Eye (tissue), 1 donor: Measurements from ENCODE around the gene F9.
"Not testable (repeated sequence)": the region's sequence is repeated elsewhere in the genome, so short reads cannot be mapped to it uniquely, and the experiment has no call there.

Experiments used
- DNase-seq: peaks from one replicate; pipeline ENCODE4 v3.0.0-alpha.2; 2015

F9 gene

DNA sequence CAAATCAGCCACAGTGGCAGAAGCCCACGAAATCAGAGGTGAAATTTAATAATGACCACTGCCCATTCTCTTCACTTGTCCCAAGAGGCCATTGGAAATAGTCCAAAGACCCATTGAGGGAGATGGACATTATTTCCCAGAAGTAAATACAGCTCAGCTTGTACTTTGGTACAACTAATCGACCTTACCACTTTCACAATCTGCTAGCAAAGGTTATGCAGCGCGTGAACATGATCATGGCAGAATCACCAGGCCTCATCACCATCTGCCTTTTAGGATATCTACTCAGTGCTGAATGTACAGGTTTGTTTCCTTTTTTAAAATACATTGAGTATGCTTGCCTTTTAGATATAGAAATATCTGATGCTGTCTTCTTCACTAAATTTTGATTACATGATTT lies at the start of gene F9:
TSS of gene F9 (plus strand) at position 190 of the 400 bp plus-strand sequence. CDS start at position 216, 26 bp downstream.
- no peak for DNase-seq

DNA sequence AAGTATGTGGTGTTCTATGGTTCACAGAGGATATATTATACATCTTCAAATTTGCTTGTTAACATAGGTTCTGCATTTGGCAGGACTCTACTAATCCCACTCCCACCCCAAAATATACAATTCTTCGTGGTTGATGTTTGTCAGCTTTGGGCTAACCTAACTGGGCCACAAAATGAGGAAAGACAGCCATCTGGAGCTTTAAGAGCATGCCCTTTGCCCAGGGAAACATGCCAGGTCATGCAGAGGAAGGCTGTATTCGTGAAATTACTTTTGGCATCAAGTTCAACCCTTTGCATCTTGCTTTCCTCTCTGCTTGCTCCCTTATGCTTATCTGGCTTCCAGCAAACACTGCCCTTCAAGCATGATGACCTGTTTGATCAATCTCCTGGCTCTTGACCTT lies 46.8 kb upstream of the F9 start:
- no peak for DNase-seq

DNA sequence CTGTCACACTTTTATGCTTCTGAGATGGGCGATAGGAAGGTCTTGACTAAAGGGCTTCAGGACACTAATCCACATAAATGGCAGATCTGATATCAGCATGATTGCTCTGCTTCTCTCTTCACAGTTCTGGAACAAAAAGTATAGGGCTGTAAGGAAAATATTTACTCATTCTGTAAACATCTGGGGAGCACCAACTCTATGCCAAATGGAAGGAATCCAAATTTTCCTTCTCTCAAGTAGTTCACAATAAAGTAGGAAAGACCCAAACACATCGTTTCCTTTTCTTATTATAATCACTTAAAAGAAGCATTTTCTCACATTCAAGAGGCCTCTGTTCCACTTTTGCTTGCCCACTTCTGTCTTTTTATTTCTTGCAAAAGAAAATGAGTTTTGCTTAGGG lies 45.9 kb upstream of the F9 start:
- DNase-seq = no peak

DNA sequence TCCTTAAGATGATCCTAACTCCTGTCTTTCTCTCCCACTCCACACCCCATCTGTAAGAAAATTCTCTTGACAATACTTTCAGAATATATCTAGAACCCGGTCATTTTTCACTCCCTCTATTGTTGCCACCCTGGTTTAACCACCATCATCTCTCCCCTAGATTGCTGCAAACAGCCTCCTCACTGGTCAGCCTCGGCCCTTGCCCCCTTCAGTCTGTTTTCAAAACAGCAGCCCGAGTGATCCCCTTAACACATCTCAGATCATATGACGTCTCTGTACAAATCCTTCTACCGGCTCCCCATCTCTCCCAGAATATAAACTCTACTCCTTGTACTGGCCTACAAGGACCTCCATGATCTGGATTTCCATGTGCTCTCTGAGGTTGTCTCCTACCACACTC lies 35.2 kb upstream of the F9 start:
- DNase-seq = no peak

DNA sequence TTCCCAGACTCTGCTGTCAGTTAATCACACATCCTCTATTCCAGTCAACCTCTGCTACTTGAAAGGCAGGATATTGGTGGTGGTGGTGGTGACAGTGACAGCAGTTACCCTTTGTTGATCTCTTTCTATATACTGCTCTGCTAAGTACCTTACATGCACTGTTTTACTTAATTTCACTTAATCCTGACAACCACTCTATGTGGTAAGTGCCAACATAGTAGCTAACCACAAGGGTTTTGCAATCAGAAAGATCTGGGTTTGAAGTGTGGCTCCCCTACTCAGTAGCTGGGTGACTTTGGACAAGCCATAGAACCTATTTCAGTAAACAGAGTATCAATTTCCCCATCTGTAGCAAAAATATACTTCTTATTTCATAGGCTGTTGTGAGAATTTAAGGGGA lies 24.2 kb upstream of the F9 start:
- no peak for DNase-seq

DNA sequence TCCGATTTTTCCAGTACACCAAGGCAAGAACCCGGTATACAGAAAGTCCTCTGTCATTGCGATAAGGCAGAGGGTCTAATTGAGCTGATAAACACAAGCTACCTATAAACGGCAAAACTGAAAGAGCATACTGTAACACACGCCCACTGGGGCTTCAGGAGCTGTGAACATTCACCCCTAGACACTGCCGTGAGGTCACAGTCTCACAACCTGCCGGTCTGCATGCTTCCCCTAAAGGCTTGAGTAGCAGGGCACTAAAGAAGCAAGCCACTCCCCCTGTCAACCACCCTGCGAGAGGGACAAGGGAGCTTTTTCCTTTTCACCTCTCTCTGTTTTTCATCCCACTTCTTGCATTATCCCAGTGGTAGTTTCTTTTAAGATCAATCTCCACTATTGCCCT lies 22.4 kb upstream of the F9 start:
- DNase-seq = no peak

DNA sequence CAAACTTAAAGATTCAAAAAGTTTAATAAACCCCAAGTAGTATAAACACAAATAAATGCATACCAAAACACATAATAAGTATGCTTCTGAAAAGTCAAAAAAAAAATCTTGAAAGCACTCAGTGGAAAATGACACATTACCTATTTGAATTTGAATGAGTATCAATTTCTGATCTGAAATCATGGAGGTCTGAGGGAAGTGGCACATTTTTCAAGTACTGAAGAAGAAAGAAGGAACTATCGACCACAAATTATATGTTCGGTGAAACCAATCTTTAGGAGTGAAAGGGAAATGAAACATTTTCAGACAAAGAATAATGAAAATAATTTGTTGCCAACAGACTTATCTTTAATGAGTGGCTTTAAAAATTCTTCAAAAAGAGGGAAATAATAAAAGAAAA lies 12.1 kb upstream of the F9 start:
- no peak for DNase-seq

DNA sequence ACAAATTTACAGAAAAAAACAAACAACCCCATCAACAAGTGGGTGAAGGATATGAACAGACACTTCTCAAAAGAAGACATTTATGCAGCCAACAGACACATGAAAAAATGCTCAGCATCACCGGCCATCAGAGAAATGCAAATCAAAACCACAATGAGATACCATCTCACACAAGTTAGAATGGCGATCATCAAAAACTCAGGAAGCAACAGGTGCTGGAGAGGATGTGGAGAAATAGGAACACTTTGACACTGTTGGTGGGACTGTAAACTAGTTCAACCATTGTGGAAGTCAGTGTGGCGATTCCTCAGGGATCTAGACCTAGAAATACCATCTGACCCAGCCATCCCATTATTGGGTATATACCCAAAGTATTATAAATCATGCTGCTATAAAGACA lies 1.7 kb upstream of the F9 start:
- DNase-seq = not testable (repeated sequence)

DNA sequence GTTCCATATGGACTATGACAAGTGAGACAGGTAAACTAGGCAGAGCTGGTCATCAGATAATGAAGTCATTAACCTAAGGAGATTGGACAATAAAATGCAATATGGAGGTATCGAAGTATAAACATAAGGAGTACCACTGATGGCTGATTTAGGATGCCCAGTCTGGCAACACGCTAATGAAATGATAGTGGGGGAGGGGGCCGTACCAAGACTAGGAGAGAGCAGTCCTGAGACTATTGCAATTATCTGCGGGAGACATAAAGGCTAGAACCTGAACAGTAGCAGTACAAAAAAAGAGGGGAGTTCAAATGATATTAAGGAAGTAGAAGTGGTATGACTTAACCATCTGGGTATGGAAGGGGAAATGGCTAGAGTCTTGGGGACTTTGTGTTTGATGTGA lies 2.3 kb downstream of the F9 start:
- no peak for DNase-seq

DNA sequence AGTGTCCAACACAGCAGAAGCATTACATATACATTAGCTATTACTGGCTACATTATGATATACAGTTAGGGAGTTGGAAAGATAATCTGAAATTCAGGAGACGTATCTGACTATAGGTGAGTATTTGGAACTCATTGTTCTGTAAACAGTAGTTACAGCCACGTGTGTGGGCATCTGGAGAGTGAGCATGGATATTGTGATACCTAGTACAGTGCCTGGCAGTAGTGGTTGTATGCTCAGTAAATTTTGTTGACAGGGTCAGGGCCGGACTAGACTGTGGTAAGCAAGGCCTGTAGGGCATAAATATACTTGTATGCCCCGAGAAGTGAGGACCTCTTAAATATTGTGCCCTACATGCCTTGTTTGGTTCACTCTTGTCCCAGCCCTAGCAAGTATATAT lies 2.9 kb downstream of the F9 start:
- DNase-seq = no peak

DNA sequence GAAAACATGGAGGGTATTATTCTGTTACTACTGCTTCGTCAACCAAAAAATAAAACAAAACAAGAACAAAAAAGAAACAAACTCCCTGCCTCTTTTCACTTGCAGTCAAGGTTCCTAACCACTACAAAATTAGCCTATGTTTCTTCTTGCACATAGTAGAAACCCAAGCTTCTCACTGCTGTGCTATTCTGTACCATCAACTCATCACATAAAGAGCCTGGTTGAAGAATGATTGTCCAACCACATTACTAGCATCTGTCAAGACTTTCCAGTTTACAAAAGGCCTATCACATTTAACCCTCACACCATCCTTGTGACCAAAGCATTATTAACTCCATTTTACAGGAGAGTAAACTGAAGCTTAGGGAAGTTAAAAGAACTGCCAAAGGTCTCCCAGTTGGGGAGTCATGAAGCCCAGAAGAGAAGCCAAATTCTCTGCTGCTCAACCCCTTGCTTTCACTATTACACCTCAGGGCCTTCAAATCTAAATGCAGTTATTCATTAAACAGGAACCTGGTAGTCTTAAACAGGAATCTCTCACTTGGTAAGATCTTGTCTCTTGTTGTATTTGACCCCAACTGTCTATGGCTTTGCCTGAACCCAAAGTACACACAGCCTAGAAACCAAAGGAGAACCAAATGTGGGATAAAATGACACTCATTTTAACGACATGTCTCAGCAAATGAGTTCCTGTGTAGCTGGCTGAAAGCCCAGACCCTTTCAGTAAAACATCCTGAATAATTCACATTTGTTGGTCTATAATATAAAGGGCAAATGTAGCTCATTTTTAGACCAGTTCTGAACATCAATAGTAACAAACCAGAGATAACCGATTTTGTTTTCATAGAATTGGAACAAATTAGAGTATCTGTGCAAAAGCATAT lies 8.6 kb downstream of the F9 start:
- DNase-seq = no peak

DNA sequence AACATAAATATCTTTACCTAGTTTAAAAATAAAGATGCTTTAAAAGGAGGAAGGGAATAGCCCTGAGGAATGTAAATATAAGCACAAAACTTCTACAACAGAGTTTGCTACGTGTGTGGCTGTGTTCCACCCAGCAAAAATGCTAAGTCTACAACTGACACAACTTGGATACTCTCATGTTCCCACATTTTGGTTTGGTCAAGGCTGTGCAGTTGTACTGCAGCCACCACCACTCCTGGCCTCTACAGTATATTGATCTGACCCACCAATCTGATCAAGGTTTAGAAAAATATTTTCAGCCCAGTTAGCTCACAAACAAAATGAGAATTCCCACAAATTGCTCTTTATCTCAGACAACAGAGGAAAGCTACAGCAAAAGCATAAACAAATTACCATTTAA lies 12.1 kb downstream of the F9 start:
- DNase-seq = no peak

DNA sequence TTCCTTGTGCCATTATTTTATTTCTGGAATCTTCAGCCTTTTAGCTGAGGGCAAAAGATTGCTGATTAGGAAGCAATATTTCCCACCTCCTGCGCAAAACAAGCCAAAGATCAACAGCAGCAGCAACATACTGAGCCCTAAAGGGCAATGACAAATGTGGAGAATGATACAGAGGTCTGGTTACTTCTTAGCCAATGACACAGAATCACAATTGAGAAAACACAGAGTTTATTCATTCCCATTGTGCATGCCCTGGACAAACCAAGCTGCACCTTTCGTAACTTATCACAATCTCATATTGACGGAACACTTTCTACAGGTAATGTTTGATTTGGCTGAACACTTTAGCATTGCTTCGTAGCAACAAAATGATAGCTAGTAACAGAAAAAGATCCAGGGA lies 13.4 kb downstream of the F9 start:
- no peak for DNase-seq

DNA sequence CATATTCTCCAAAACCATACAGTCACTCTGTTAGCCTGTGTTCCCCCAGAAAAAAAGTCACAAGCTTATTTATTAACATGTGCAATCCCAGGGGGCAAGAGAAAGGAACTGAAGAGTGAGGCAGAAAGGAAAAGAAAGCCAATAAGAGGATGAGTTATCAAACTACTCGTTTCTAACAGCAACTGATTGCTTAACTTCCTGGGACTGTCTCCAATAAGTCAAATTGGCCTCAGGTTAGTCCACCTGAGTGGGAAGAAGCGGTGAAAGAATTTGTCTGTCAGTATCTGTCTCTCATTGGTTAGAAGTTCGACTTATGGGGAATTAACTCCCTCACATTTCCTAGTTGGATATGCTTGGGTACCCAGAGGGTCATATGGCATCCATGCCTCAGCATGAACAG lies 14.1 kb downstream of the F9 start:
- DNase-seq = no peak

DNA sequence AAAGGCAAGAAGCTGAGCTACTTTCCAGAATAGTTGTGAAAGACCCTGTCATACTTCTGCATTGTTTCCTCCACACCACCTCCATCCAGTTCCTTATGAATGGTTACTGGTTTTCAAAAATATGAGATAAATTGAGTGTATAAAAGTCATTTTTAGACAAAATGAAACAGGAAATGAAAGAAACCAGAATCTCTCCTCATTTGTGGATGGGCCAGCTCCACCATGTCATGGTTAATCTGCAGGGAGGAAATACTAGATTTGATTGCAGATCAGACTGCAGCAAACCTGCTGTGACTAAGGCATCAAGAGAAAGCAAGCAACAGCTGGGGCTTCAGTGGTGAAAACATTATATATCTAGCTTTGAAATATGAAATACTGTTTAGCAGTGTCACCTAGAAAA lies 23.8 kb downstream of the F9 start:
- no peak for DNase-seq

DNA sequence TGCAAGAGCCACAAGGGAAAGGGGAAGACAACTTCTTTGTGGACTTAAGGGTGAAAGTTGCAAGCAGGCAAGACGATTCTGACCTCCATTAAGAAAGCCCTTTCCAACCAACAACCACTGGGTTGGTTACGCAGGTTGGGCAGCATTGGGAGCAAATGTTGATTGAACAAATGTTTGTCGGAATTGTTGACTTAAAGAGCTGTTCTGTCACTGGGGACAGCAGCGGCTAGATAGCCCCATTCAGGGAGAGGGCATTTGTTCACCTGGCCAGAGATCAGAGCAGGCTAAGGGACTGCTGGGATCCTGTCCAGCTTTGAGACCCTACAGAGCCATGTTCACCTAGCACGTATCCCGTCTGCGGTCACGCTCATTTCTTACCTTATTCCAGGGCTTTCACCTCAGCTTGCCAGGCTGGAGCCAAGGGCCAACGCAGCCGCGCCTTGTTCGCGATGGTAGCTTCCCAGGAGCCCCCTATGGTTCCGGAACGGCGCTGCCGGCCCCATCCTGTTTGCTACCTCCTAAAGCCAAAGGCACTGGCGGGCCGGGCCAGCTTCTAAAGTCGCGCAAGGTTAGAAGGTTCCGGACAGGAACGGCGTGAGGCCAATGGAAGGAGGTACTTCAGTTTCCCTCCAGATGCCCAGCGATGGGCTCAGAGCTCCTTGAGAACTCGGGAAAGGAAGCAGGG lies 24.6 kb downstream of the F9 start:
- DNase-seq = no peak

DNA sequence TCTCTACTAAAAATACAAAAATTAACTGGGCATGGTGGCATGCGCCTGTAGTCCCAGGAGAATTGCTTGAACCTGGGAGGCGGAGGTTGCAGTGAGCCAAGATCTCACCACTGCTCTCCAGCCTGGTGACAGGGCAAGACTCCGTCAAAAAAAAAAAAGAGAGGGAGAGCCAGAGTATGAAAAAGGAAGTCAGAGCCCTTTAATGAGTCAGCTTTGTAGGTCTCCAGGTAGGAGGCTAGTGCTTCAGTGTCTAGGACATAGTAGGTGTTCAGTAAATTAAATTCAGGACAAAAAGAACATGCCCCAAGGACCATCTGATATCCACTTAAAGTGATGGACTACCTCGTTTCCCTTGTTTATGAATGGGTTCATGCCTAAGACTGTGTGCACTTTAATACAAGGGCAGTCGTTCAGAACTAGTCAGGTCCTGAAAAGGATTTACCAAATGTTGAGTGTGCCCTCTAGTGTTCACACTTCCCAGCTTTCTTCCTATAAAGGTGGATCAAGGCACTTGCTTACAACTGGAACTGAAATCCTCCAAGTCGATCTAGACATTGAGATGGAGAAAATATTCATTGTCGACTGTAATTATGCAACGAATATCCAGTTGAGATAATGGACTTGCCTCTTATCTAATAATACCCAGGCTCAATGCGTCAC lies 29.0 kb downstream of the F9 start:
- DNase-seq = peak; percentile 79

DNA sequence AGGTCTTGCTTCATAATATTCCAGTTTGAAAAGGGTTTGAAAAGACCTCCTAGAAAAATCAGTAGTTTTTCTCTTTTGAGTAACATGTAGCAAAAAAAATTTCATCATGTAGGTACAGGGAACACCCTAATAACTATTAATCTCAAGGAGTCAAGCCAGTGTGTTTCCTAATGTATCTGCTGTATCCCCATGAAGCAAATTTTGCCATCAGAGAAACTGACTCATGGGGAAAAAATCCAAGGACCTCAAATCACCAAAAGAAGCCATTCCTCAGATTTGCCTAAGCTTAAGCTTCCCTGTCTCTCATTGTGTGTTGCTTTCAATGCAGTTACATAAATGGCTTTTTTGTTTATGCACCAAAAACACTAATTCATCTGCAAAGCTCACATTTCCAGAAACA lies 29.7 kb downstream of the F9 start:
- DNase-seq = no peak

DNA sequence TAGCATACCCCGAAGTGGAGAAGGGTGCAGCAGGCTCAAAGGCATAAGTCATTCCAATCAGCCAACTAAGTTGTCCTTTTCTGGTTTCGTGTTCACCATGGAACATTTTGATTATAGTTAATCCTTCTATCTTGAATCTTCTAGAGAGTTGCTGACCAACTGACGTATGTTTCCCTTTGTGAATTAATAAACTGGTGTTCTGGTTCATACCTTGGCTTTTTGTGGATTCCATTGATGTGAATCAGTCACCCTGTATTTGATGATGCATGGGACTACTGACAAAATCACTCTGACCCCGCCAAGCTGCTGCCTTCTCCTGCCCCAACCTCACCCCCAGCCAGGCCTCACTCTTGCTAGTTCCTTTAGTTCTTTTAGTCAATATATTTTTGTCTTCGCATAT lies 32.7 kb downstream of the F9 start:
- no peak for DNase-seq

DNA sequence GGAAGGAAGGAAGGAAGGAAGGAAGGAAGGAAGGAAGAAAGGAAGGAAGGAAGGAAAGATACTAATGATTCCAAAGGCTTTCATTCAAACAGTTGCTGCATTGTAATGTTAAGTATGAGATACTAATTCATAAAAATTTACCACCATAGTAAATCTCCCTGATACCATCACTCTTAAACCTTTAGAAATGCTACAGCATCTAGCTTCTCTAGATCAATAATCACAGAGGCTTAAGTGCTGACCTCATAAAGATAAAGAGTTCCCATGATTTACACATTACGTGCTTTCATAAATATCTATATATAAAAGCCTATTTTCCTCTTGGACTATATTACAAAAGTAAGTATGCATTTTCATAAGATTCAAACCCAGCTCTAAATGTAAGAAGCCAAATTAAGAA lies 36.4 kb downstream of the F9 start:
- DNase-seq = no peak

DNA sequence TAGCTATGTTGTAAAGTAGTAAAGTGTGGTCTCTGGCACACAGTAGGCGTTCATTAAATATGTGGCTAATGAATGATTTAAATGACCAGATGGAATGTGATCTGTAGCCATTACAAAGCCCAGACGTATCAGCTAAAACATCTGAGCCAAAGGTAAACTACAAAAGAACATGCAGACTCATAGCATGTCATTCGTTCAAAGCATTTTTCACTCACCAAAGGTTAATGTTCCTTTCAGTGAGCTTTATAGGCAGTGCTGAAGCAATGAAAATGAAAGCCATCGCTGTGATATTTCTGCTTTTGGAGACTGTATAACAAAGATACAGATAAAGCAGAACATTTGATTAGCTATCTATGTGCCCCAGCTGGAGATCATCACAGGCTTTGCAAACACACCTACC lies 50.5 kb downstream of the F9 start:
- DNase-seq = peak; percentile 0

DNA sequence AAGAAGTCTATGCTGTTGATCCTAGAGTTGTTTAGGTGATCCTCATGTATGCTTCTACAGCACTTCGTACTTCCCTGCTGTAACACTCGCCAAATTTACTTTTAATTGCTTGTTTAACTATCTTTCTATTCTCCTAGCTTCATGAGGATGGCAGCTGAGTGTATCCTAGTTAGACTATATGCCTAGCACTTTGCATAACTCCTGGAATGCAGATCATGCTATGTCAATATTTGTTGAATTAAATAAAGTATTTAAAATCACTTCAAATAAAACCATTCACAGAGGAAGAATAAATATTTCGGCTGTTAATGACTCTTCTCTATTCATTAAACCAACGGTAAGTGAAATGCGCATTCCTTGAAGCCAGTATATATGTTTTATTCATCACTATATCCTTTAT lies 55.1 kb downstream of the F9 start:
- DNase-seq = no peak

DNA sequence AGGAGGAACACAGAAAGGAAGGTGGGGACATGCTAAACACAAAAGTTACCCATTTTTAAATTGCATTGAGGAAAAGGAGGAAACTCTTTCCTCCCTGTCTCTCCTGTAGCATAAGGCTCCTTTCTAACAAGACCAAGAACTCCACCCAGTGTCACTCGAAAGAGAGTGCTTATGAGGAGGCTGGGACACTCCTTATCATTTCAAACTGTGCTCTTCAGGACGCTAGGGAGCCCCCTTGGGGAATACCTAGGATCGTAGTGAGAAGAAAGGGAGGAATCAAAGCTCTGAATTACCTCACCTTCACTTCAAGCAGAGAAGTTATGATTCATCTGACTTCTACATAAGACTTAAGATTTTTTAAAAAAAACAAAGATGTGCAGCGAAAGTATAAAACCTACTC lies 65.5 kb downstream of the F9 start:
- DNase-seq = no peak

DNA sequence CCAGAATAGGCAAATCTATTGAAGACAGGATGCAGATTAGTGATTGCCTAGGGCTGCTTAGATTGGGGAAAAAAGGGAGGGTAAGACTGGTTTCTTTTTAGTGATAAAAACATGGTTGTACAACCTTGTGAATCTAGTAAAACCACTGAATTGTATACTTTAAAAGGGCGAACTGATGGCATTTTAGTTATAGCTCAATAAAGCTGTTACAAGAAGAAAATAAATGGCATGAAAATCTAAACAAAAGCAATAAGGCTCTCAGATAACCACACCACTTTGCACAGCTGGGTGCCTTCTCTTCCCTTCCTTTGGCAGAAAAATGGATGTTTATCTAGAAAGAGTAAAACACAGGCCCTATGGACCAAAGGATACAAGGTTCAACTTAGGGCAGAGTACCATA lies 69.6 kb downstream of the F9 start:
- no peak for DNase-seq
